Left ventricle myocardium inferior (tissue), 1 donor: ENCODE results near the gene CPAMD8. TPM values are rescaled to one million over a fixed set of nuclear protein-coding genes. Genes with fewer than 3 reads are reported as not detected.

ENCODE experiments used
- DNase-seq: peaks from one replicate; pipeline ENCODE4 v3.0.0-alpha.2; 2020
- H3K27ac ChIP-seq: fragments of 200-600 bp; replicated peaks from 2 replicates; pipeline ENCODE4 v1.8.0; 2021
- H3K27me3 ChIP-seq: fragments of 200-600 bp; 2 replicates; pipeline ENCODE4 v1.8.0; 2021; ENCODE audit warnings: low read depth
- H3K36me3 ChIP-seq: fragments of 200-600 bp; 2 replicates; pipeline ENCODE4 v1.8.0; 2021
- H3K4me1 ChIP-seq: fragments of 200-600 bp; 2 replicates; pipeline ENCODE4 v1.8.0; 2021
- H3K4me3 ChIP-seq: fragments of 200-600 bp; 2 replicates; pipeline ENCODE4 v1.8.0; 2021; ENCODE audit warnings: mild to moderate bottlenecking, moderate library complexity
- H3K9me3 ChIP-seq: fragments of 200-600 bp; replicated peaks from 2 replicates; pipeline ENCODE4 v1.8.0; 2021
- CTCF ChIP-seq: fragments of 200-600 bp; IDR thresholded peaks from 2 replicates; pipeline ENCODE4 v1.8.0; 2021; ENCODE audit warnings: antibody characterized with exemption, mild to moderate bottlenecking, borderline replicate concordance
- intact Hi-C: fragments of 100-400 bp; cut with micrococcal nuclease; formaldehyde crosslinking; loops from one replicate; pipeline ENCODE4 v1.11.0; 2022
- total RNA-seq: library from RNA; stranded (reverse); fragmentation: NEBNext Ultra II Directional; extraction: Animal tissue kit (Norgen Biotek cat#: 25700); gene quantifications from one replicate; pipeline ENCODE4 v1.2.1, GENCODE V29; 2021
- donor health status: DM: no; HTN: yes; CAD: no; lungs with severe emphysema.

CPAMD8 gene
- total RNA-seq, 1 donor from 2014 or later = 13.7 TPM

- no peaks in the 10 kb centered on the region for H3K27me3 ChIP-seq
Observed at GRCh38 chr19:16978839-16979802, 47.5 kb downstream of the CPAMD8 start.

GRCh38 chr19:16978156-16978555 lies 48.5 kb downstream of the CPAMD8 start:
- DNase-seq = no peak
- intact Hi-C loops = no loop called here

More at GRCh38 chr19:16978839-16979802, 47.5 kb downstream of the CPAMD8 start:
- intact Hi-C loops = no loop called here
- H3K9me3 ChIP-seq = peaks cover 11% of the 10 kb centered on the region
- no peaks in the 10 kb centered on the region for H3K4me1 ChIP-seq
- no peak overlapping the region for H3K4me3 ChIP-seq
- H3K27ac ChIP-seq = no peak overlapping the region
- TF ChIP-seq CTCF = no peak
- DNase-seq = no peak
- H3K36me3 ChIP-seq = peaks cover 3% of the 10 kb centered on the region

GRCh38 chr19:16977306-16977705 lies 49.3 kb downstream of the CPAMD8 start:
- DNase-seq = no peak
- Histone ChIP-seq H3K4me1 (no peaks in the 10 kb centered on the region), H3K36me3 (peaks cover 3% of the 10 kb centered on the region), H3K9me3 (no peaks in the 10 kb centered on the region), H3K4me3 (no peak overlapping the region), H3K27ac (no peak overlapping the region), H3K27me3 (no peaks in the 10 kb centered on the region)
- TF ChIP-seq CTCF = no peak
- intact Hi-C loops = no loop called here

More at GRCh38 chr19:16978156-16978555, 48.5 kb downstream of the CPAMD8 start:
- Histone ChIP-seq H3K36me3 (peaks cover 3% of the 10 kb centered on the region), H3K27me3 (no peaks in the 10 kb centered on the region), H3K9me3 (peaks cover 2% of the 10 kb centered on the region), H3K27ac (no peak overlapping the region), H3K4me1 (no peaks in the 10 kb centered on the region), H3K4me3 (no peak overlapping the region)
- TF ChIP-seq CTCF = no peak

GRCh38 chr19:16976446-16976845 lies 50.2 kb downstream of the CPAMD8 start:
- Histone ChIP-seq H3K36me3 (peaks cover 3% of the 10 kb centered on the region), H3K9me3 (no peaks in the 10 kb centered on the region), H3K4me1 (no peaks in the 10 kb centered on the region), H3K4me3 (no peak overlapping the region), H3K27me3 (no peaks in the 10 kb centered on the region), H3K27ac (no peak overlapping the region)
- no peak for TF ChIP-seq CTCF
- intact Hi-C loops = no loop called here
- no peak for DNase-seq

- Histone ChIP-seq H3K36me3 (peaks cover 15% of the 10 kb centered on the region), H3K4me1 (no peaks in the 10 kb centered on the region), H3K27ac (no peak overlapping the region), H3K4me3 (no peak overlapping the region), H3K9me3 (peaks cover 26% of the 10 kb centered on the region), H3K27me3 (no peaks in the 10 kb centered on the region)
- no peak for TF ChIP-seq CTCF
- intact Hi-C loops = no loop called here
- no peak for DNase-seq
Observed at GRCh38 chr19:16970821-16971220, 55.8 kb downstream of the CPAMD8 start.
